HG02840 (cell line): Measurements from ENCODE around the gene GPR137.

ENCODE experiments used
- ATAC-seq: cut with Tn5 transposase; IDR thresholded peaks from one replicate; pipeline ENCODE4 v1.9.1; 2021; ENCODE audit warnings: mild to moderate bottlenecking, moderate library complexity, moderate number of reproducible peaks; ENCODE audit not compliant: unreplicated experiment, low FRiP score

Gene GPR137

DNA sequence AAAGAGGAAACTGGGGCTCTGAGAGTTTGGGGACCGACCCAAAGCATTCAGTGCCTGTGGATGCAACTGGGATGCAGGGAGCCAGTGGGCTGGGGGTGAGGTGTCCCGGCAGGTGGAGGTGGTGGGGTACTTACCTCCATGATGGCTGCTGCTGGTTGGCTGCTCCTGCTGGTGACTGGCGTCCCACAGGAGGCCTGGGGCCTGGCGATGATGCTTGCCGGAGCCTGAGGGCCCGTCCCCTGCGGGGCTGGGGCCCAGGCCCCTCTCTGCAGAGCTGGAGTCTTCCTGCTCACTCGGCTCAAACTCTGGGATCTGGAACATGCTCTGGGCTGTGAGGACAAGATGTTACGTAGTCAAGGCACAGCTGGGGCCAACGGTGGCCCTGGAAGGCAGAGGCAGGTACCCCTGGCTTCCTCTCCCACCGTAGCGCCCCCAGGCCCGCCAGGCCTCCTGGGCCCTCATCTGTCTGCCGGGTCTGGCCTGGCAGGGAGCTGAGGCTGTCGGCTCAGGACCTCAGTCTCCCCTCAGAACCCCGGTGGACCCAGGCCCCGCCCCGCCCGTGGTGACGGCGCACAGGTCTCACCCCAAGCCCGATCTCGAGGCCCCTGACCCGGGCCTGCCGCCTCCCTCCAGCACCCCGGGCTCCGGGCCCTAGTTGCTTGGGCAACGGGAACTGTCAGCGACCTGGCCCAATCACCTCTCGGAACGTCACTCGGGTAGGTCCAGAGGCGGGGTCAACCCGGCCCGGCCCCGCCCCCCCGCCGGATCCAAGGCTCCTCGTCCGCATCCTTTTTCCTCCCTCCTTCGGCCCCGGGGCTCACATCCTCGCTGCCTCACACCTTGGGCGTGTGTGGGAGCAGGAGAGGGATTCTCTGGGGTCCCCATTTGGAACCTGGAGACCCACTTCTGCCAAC is 1.3 kb upstream of the GPR137 start, which contains the start of gene BAD:
BAD (minus strand) TSS at position 618 of the 914 bp plus-strand sequence; CDS start at position 321, 297 bp downstream.
- peak; percentile 46 for ATAC-seq

DNA sequence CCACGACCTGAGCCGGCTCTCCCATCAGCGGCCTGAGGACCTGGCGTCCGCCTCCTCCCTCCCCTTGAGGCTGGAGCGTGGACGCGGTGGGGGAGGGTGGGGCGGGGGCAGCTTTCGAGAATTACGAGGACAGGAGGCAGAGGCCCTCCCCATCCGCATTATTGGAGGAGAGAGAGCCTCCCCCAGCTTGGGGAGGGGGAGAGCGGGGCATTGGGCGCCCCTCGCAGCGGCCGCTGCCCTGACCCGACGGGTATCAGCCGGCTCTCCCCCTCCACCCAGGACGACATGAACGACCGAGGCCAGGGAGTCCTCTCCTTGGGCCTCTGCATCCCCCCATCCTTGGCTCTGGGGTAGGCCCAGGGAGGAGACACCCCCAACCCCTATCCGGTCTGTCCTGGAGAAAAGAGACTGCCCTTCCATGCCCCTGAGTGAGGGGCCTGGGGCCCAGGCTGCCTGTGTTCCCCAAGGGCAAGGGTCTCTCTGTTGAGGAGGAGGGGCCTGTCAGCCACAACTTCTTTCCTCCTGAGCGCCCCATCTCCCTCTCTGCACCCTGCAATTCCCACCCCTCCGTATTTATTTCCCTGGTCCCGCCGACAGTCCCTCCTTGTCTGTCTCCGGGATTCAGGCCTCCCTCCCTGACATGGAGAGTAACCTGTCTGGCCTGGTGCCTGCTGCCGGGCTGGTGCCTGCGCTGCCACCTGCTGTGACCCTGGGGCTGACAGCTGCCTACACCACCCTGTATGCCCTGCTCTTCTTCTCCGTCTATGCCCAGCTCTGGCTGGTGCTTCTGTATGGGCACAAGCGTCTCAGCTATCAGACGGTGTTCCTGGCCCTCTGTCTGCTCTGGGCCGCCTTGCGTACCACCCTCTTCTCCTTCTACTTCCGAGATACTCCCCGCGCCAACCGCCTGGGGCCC is 495 bp downstream of the GPR137 start:
- no peak for ATAC-seq

DNA sequence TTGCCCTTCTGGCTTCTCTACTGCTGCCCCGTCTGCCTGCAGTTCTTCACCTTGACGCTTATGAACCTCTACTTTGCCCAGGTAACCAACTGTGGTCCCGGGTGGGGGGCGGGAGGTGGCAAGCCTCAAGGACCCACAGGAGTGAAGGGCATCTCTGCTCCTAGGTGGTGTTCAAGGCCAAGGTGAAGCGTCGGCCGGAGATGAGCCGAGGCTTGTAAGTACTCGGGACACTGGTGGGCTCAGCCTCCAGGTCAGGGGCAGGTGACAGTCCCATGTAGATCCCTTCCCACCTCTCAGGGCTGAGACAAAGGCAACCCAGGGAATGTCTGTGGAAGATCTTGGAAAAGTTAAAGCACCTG is 1.1 kb downstream of the GPR137 start:
- ATAC-seq: no peak

DNA sequence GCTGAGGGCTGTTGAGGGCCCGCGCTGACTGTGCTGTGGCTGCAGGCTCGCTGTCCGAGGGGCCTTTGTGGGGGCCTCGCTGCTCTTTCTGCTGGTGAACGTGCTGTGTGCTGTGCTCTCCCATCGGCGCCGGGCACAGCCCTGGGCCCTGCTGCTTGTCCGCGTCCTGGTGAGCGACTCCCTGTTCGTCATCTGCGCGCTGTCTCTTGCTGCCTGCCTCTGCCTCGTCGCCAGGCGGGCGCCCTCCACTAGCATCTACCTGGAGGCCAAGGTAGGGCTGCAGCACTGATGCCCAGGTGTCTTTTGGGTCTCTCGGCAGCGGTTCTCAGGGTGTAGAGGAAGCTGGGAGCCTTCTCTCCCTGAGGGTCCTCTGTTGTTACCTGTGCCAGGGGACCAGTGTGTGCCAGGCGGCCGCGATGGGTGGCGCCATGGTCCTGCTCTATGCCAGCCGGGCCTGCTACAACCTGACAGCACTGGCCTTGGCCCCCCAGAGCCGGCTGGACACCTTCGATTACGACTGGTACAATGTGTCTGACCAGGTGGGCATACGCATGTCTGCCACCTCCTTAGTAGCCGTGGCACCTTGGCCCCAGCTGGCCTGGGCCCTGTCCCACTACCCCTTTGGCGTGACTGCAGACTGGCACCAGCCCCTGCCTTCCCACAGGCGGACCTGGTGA is 2.2 kb downstream of the GPR137 start:
- no peak for ATAC-seq

DNA sequence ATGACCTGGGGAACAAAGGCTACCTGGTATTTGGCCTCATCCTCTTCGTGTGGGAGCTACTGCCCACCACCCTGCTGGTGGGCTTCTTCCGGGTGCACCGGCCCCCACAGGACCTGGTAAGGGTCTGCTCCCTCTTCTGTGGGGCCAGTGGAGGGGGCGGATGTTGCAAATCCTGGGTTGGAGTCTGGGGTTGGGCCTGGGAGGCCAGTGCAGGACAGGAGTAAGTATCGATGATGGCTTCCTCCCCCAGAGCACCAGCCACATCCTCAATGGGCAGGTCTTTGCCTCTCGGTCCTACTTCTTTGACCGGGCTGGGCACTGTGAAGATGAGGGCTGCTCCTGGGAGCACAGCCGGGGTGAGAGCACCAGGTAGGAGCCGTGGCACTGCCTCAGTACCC is 2.7 kb downstream of the GPR137 start:
- ATAC-seq: no peak

DNA sequence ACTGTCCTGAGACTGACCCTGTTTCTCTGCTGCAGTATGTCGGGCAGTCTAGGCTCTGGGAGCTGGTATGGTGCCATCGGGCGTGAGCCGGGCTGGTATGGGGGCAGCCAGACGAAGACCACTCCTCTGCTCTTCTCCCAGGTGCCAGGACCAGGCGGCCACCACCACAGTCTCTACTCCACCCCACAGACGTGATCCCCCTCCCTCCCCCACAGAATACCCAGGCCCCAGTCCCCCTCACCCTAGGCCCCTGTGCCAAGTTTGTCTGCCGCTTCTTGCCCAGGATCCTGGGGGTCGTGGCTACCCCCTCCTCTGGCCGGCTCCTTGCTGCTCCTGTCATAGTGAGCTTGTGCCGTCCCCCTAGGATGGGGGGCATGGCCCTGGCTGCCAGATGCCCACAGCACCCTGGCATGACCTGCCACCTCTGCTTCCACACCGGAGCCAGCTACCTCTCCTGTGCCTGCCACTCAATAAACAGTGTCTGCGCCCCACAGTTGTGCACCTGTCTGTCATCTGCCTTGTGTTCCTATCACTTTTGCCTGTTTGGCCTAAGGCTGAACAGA is 3.4 kb downstream of the GPR137 start:
- no peak for ATAC-seq

DNA sequence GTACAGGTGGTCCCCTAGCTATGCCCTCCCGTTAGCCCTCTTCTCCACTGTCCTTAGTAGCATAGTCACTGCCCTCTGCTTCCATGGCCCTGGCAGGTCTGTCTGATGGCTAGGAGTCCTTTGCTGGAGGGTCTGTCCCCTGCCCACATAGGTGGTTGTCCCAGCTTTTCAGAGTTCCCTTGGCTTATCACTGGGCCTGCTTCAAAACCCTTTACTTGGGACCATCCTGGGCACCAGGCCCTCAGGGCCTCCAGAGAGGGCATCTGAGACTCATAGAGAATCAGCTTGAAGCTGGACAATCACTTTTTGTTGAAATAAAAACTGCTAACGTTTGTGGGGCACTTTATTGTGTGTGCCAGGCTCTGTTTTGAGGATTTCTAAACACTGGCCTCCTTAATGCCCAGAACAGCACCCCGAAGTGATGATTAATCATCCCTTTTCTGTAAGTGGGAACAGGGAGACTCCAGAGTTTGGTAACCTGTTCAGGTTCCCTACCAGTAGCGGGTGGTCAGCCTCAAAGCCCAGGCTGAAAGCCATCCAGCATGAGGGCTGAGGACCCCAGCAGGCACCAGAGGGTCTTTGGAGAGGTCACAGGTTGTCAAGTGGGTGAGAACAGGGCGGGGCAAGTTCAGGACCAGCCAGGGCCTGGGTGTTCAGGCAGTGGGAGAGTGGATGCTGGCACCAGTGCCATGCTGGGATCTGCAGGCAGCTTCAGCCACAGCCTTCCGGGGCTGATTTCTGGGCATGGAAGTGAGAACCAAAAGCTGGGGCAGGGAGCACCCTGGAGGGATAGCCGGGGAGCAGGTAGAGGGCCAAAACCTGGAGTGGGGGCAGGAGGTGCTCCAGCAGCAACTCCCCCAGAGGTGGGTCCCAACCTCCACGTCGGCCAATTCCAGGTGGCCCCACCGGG is 5.0 kb downstream of the GPR137 start:
- no peak for ATAC-seq

DNA sequence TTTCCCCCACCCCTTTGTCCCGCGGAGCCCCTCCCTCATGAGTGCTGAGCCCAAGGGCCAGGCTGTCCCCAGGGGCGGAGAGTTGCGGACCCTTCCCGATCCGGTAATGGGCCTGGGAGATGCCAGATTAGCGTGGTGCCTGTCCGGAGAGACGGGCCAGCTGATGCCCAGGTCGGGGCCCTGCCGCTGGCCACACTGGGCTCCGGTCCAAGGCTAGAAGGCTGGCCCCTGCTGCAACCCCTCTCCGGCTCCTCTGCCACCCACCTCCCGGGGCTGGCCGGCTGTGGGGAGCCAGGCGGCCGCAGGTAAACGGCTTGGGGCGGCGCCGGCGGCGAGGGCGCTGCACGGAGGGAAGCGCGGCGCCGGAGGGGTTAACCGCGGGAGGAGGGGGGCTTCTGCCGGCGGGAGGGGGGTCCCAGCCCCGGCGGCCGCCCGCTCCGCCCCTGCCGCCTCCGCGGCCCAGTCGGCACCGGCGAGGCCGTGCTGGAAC is 5.7 kb downstream of the GPR137 start, which contains the start of gene KCNK4:
KCNK4 (plus strand) TSS at position 41 of the 490 bp plus-strand sequence. CDS start 1,717 bp downstream, outside the sequence.
- no peak for ATAC-seq

DNA sequence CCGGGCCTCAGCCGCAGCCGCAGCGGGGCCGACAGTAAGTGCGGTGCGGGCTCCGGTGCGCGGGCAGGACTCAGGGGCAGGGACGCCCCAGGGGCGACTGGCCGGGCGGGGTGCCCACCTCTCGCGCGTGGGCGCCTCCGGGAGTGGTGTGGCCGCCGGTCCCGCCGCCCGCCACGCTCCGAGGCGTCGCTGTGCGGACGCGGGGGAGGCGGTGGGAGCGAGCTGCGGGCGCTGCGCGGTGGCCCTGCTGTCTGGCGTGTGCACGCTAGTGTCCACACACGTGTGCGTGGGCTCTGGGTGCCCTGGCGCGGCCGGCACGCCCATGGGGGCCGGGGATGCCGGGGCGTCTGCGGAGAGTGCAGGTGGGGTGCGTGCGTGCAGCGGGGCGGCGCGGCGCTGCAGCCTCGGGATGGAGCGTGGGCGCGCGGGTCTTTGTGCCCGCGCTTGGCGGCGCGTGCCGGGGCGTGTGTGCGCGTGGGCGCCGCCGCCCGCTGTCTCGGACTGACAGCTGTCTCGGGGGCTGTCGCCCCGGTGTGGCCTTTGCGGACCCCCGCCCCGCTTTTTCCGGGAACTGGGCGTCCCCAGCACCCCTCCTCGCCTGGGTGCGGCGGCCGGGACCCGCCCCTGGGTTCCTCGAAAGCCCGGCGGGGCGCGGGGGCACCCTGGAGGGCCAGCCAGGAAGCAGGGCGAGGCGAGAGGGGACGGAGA is 6.3 kb downstream of the GPR137 start:
- ATAC-seq: no peak

DNA sequence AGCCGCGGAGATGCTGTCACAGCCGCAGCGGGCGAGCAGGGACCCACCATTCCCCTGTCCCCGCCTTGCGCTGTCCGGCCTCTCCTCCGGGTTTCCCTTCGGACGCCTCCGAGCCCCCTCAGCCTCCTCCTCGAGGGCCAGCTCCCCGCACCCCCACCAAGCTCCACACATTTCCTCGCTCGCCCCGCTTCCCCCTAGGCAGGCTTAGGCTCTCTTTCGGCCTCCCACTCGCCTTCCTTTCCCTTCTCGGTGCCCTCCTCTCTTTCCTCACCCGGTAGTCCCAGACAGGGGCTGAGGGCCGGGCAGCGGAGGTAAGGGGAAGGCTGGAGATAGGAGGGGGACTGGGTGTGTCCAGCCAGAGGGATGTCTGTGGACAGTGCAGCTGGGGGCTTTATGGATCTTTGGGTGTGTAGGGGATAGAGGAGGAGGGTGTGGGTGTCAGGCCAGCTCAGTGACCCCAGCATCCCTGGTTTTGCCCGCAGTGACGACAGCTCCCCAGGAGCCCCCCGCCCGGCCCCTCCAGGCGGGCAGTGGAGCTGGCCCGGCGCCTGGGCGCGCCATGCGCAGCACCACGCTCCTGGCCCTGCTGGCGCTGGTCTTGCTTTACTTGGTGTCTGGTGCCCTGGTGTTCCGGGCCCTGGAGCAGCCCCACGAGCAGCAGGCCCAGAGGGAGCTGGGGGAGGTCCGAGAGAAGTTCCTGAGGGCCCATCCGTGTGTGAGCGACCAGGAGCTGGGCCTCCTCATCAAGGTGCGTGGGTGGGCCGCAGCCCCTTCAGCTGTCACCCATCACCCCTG is 7.0 kb downstream of the GPR137 start:
- no peak for ATAC-seq

DNA sequence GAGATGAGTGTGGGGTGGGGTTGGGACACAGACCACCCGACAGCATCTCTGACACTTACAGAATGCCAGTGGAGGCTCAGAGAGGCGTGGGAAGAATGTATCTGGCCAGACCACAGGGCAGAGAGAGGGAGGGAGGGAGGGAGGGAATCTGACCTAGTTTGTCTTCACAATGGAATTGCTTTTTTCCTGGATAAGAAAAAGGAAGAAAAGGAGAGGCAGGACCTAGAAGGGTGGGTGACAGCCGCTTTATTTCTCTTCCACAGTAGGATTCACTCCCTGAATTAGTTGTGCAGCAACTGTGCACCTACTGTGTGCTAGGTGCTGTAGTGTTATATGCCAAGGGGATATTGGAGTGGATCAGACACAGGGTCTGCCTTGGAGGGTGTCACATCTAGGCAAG is 9.1 kb downstream of the GPR137 start:
- ATAC-seq: no peak

DNA sequence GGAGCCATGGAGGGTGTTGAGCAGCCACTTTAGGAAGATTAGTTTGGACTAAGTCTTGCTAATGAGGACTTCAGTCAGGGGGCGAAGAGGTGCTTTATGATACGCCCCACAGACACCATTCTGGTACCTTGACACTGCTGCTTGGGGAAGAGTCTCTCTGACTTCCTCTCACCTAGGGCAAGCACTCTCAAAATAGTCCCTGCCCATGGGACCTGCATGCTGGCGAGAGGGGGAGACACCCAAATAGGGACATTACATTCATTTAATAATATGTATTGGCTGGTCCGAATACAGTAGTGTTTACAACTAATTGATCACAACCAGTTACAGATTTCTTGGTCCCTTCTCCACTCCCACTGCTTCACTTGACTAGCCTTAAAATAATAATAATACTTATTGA is 10.1 kb downstream of the GPR137 start:
- no peak for ATAC-seq

DNA sequence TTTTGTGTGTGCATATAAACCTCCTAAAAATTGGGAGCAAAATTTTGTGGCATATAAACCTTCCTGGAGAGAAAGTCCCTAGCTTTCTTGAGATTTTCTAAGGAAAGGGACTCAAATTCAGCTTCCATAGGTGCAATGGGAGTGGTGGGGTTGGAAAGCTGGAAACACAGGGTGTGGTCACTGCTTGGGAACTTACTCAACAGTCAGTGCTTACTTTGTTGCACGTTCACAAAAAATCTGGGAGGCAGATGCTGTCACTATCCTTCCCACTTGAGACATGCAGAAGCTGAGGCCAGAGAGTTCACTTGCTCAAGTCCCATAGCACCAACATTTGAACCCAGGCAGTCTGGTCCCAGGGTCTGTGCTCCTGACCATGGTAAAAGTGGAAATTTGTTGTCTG is 10.6 kb downstream of the GPR137 start:
- no peak for ATAC-seq

DNA sequence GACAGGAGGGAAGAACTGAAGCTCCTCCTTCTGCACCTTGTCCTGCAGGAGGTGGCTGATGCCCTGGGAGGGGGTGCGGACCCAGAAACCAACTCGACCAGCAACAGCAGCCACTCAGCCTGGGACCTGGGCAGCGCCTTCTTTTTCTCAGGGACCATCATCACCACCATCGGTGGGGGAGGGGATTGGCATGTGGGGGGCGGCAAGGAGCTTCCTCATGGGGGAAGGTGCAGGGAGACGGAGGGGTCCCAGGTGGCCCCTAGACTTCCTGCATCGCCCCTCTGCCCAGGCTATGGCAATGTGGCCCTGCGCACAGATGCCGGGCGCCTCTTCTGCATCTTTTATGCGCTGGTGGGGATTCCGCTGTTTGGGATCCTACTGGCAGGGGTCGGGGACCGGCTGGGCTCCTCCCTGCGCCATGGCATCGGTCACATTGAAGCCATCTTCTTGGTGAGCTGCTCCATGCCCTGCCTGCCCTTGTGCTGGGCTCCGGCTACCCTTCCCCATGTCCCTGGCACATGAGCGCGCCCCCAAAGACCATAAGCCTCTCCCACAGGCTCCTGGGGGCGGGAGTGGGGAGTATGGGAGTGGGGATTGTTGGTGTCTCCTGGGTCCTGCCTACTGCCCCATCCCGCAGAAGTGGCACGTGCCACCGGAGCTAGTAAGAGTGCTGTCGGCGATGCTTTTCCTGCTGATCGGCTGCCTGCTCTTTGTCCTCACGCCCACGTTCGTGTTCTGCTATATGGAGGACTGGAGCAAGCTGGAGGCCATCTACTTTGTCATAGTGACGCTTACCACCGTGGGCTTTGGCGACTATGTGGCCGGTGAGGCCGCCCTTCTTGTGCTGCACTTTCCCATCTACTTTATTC is 11.4 kb downstream of the GPR137 start:
- ATAC-seq: no peak

DNA sequence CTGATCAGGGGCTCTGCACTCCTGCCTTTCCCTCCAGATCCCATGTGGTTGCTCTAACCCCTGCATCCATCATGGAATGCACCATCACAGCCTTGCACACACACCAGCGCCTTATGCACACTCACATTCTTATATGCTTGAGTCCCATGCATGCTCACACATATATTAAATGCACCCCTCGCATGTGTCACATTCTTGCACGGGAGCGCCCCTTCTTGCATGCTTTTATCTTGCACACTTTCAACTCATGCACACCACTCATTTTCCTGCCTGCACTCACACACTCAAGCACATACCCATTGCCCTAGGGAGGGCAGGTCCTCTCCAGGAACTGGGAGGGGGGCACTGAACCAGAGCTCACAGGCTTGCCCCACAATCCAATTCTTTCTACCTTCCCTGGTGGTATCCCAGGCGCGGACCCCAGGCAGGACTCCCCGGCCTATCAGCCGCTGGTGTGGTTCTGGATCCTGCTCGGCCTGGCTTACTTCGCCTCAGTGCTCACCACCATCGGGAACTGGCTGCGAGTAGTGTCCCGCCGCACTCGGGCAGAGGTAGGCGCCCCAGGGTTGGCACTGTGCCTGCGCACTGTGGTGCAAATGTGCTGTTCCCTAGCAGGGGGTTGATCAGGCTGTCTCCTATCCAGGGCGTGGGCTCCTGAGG is 12.2 kb downstream of the GPR137 start:
- no peak for ATAC-seq
